Inflammatory macrophage treated with lipopolysaccharide for 4 hours (primary cell): Measurements from ENCODE around the gene FAM25G.
"Not testable (repeated sequence)": the region's sequence is repeated elsewhere in the genome, so short reads cannot be mapped to it uniquely, and the experiment has no call there.

Experiments
- DNase-seq: peaks from one replicate; pipeline ENCODE4 v3.0.0-alpha.2; 2020

Gene FAM25G

GRCh38 chr10:47462577-47463358 lies 28.7 kb downstream of the FAM25G start:
- not testable (repeated sequence) for DNase-seq

DNA sequence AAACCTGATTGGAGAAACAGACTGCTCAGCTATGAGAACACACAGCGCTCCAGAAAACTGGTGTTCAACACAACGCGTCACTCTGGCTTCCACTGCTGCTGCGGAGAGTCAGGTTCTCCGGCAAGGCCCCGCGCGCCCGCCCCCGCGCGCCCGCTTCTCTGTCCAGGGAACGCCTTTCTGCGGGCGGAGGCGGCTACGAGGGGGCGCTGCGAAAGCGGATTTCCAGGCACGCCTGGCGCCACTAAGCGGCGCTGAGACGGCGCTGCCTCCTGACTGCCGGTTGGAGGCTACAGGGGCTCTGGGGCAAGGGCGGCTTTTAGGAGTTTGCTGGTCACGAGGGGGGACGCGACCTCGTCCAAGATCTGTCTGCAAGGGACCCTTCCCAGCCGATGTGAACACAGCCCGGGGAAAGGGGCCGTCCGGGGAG lies 30.2 kb downstream of the FAM25G start:
- DNase-seq: peak; percentile 19

DNA sequence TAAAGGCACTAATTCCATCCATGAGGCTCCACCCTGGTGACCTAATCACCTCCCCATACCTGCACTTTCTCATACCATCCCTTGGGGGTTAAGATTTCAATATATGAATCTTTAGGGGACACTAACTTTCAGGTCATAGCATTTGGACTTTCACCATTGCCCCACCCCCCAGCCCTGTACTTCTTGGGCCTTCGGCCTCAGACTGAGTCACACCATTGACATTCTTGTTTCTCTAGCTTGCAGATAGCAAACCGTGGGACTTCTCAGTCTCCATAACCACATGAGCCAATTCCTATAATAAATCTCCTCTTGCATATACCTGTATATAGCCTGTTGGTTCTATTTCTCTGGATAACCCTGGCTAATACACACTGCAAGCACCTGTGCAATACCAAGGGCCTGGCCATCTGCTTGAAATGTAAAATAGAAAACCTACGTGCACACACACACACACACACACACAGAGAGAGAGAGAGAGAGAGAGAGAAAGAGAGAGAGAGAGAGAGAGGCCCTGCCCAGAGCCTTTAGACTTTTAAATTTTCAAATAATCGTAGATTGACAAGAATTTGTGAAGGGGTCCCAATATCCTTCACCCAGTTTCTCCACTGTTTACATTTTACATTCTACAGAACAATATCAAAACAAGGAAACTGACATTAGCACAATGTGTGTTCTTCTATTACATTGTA lies 32.9 kb downstream of the FAM25G start:
- DNase-seq: no peak

DNA sequence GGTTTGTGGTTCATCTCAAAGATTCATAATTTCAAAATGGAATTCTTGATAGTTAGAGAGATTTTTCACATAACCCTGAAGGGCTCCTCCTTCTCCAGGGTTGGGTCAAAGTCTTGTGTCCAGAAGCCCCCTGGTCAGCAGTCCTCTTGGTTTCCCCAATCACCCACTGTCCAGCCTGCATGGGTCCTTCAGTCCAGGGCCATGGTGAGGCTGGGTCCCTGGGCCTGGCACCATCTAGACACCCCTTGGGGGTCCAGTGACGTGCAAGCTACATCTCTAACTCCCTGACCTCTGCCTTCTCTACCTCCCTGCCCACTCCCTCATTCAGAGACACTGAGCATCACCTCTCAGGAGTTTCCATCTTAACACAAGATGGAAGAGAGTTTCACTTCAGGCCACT lies 33.7 kb downstream of the FAM25G start:
- no peak for DNase-seq

DNA sequence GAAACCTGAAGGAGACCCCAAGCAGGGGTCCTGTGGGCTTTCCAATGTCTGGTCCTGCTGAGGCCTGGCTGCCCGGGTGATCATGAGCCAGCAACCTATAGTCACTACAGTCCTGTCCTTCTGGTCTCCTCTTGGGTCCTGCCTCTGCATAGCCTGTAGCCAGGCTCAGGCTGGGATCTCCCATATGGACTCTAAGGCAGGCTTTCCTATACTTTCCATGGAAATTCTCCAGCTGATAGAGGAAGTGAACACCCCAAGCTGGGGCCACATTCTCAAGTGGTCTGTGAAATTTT lies 34.0 kb downstream of the FAM25G start:
- DNase-seq: no peak

- no peak for DNase-seq
These were observed 34.5 kb downstream of the FAM25G start for GRCh38 chr10:47456794-47457527.

DNA sequence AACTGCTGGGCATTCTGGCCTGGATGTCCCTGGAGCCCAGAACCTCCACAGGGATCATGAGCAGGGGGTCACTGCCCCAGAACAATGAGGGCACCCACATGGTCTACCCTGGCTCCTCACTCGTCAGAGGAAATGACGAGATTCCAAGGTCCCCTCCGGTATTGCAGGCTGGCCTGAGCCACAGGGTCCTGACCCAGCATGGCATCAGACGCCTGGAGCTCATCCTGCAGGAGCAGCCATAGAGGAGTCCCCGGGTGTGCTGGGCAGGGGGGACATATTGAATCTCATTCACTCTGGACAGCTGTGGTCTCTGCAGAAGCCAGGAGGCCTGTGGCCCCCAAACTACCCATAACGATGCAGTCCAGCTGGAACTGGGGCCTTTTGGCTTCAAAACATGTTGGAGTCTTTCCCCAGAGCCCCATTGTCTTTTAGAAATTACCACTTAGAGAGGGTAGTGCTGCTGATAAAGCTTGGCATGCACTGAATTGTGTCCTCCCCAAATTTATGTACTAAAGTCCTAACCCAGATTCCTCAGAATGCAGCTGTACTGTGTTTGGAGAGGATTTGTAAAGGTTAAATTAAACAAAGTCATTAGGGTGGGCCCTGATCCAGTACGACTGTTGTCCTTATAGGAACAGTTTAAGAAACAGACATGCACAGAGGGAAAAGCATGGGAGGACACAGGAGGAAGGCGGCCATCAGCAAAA lies 35.3 kb downstream of the FAM25G start:
- no peak for DNase-seq

DNA sequence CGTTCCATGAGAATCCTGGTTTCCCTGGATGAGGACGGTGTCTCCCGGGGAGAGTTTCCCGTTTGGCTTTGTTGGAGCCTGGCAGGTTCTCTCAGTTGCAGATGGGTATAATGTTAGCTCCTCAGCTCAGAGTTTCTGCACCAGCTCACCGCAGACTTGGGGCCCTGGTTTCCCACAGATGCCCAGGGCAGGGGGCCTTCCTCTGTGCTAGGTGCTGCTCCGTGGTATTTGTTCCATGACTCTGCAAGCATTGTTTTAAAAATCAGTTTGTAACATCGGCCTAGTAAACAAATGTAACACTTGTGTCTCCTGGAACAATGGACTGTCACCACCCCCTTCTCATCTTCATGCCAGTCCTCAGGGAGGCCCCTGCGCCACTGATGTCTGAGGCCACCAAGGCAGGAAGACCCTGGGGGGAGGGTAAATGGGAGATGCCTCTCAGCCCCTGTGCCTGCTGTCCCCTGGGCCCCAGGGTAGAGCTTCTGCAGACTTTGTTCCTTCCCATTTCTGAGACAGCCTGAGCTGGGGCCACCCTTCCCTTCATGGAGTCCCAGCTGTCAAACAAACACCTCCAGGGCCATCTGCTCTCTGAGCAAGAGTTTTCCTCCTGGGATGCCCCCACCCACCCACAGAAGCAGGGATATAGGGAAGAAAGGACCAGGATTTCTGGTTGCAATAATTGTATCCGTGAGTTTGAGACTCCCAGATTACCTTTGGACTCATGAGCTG lies 36.0 kb downstream of the FAM25G start:
- not testable (repeated sequence) for DNase-seq

DNA sequence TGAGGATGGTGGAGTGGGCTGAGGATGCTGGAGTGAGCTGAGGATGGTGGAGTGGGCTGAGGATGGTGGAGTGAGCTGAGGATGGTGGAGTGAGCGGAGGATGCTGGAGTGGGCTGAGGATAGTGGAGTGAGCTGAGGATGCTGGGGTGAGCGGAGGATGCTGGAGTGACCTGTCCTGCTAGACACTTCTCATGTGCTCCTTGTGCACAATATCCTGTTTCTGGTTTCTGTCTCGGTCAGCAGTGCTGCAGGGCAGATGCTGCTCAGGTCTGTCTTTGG lies 36.8 kb downstream of the FAM25G start:
- no peak for DNase-seq

- DNase-seq: no peak
These were observed 37.3 kb downstream of the FAM25G start for GRCh38 chr10:47454008-47454779.

- DNase-seq: no peak
These were observed 38.1 kb downstream of the FAM25G start for GRCh38 chr10:47453141-47454007.

- DNase-seq: no peak
These were observed 38.9 kb downstream of the FAM25G start for GRCh38 chr10:47452495-47453140.

- no peak for DNase-seq
These were observed 39.5 kb downstream of the FAM25G start for GRCh38 chr10:47451998-47452494.

GRCh38 chr10:47451273-47451997 lies 40.1 kb downstream of the FAM25G start:
- DNase-seq: no peak

DNA sequence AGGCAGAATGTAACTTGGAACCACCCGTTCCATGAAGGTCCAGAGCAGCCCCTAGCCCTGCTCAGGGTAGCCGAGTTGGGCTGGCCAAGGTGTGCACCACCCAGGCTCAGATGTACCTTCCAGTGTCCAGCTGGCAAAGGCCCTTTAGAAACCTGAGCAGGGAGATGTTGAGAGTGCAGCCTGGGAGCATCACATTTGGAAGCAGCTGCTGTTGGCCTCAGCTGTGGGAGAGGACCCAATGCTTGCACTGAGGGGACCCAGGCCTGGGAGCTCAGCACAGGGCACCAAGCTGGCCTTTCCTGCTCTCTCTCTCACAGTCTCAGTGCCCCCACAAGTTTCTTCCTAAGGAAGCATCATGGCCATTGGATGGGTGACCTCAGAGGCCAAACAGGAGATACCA lies 41.1 kb downstream of the FAM25G start:
- no peak for DNase-seq

DNA sequence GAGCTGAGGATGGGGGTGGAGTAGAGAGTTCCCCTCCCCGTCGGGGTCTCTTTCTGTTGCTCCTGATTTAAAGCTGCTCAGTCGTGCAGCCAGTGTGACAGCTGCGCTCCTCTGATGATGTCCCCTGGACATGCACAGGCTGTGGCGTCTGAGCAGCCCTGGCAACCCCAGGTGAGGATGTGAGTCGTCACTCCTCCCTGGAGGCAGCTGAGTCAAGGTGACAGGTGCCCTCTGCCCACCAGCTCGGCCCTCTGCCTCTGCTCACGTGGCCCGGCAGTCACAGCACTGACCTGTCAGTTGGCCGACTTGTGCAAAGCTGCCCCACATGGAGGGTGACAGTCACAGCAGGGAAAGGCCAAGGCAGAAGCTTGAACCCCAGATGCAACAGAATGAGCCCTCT lies 41.5 kb downstream of the FAM25G start:
- DNase-seq: no peak

- no peak for DNase-seq
These were observed 42.2 kb downstream of the FAM25G start for GRCh38 chr10:47449102-47449978.

GRCh38 chr10:47447705-47448104 lies 43.8 kb downstream of the FAM25G start:
- DNase-seq: no peak

DNA sequence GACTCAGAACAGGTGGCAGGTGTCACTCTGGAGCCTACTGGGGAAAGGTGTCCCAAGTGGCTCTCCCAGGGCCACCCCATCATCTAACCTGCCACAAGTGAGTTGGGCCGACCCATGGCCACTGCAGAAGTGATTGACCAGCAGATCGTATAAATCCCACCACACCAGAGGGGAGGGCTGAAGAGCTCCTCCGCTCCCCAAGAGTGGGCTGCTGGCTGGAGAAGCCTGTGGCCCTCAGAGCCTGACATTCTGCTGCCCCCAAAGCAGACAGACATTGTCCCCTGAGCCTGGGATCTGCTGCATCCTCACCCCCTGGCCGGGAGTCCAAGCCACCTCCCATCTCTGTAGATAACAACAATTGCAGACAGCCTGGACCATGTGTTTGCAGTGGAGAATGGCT lies 44.3 kb downstream of the FAM25G start:
- no peak for DNase-seq
